PC-3 (cell line): ENCODE data around the gene CLEC1A. TPM values are rescaled to one million over a fixed set of nuclear protein-coding genes. Genes with fewer than 3 reads are reported as not detected.

Source experiments
- ATAC-seq: fragments of 200-7000 bp; cut with Tn5 transposase; 2 replicates; pipeline ENCODE4 v1.9.1; 2020; ENCODE audit warnings: mild to moderate bottlenecking, moderate library complexity
- BruUV-seq: library from RNA; stranded (reverse); fragments of 400-500 nt; replicated peaks from 2 replicates; lab custom pipeline; 2021; lab: Mats Ljungman, UMichigan
- CTCF ChIA-PET: fragments of 300-600 bp; sonication (Branson Sonifier 250); formaldehyde crosslinking; loops from one replicate; lab custom pipeline; 2022; ENCODE audit warnings: antibody characterized with exemption; lab: Charles Lee
- POLR2A ChIA-PET: fragments of 300-600 bp; sonication (Branson Sonifier 250); formaldehyde crosslinking; loops from one replicate; lab custom pipeline; 2022; ENCODE audit warnings: antibody characterized with exemption; ENCODE audit not compliant: unreplicated experiment; lab: Charles Lee
- DNase-seq: peaks from one replicate; pipeline ENCODE4 v3.0.0-alpha.2; 2015
- H2AFZ ChIP-seq: fragments of 300-600 bp; sonication (generic); 2 replicates; pipeline ENCODE4 v1.6.0; 2016; ENCODE audit warnings: antibody characterized with exemption, low read length
- H3F3A ChIP-seq: fragments of 300-600 bp; sonication (generic); one replicate; pipeline ENCODE4 v1.6.0; 2017; ENCODE audit warnings: antibody characterized with exemption, low read length, control low read depth, mild to moderate bottlenecking; ENCODE audit not compliant: unreplicated experiment
- H3K27ac ChIP-seq: fragments of 300-600 bp; sonication (generic); 2 replicates; pipeline ENCODE4 v1.5.1; 2016; ENCODE audit warnings: mild to moderate bottlenecking, low read length
- H3K27me3 ChIP-seq: fragments of 300-600 bp; sonication (generic); 2 replicates; pipeline ENCODE4 v1.6.1; 2016; ENCODE audit warnings: low read length, mixed read lengths
- H3K36me3 ChIP-seq: fragments of 300-600 bp; sonication (generic); 2 replicates; pipeline ENCODE4 v1.6.1; 2016; ENCODE audit warnings: low read depth, mixed run types, low read length, mixed read lengths
- H3K4me1 ChIP-seq: fragments of 300-600 bp; sonication (generic); 2 replicates; pipeline ENCODE4 v1.5.1; 2016; ENCODE audit warnings: low read length; ENCODE audit not compliant: insufficient read depth
- H3K4me2 ChIP-seq: fragments of 300-600 bp; sonication (generic); 2 replicates; pipeline ENCODE4 v1.6.0; 2016; ENCODE audit warnings: low read length
- H3K4me3 ChIP-seq: fragments of 300-600 bp; sonication (generic); 2 replicates; pipeline ENCODE4 v1.5.1; 2016; ENCODE audit warnings: mild to moderate bottlenecking, low read length, mixed read lengths
- H3K79me2 ChIP-seq: fragments of 300-600 bp; sonication (generic); 2 replicates; pipeline ENCODE4 v1.6.1; 2017; ENCODE audit warnings: low read length, mixed read lengths
- H3K9ac ChIP-seq: fragments of 300-600 bp; sonication (generic); 2 replicates; pipeline ENCODE4 v1.6.0; 2016; ENCODE audit warnings: mild to moderate bottlenecking, low read length
- H3K9me2 ChIP-seq: fragments of 300-600 bp; sonication (generic); replicated peaks from 2 replicates; pipeline ENCODE4 v1.6.1; 2016; ENCODE audit warnings: mixed run types, low read length, mixed read lengths
- H3K9me3 ChIP-seq: fragments of 300-600 bp; sonication (generic); 2 replicates; pipeline ENCODE4 v1.6.1; 2016; ENCODE audit warnings: low read length, mixed read lengths
- H4K20me1 ChIP-seq: fragments of 300-600 bp; sonication (generic); 2 replicates; pipeline ENCODE4 v1.6.1; 2016; ENCODE audit warnings: low read length, mixed read lengths
- EZH2 ChIP-seq: fragments of 300-600 bp; sonication (generic); IDR thresholded peaks from one replicate; pipeline ENCODE4 v1.6.1; 2017; ENCODE audit warnings: antibody characterized with exemption, mild to moderate bottlenecking, low read length; ENCODE audit not compliant: unreplicated experiment
- EZH2phosphoT487 ChIP-seq: fragments of 300-600 bp; sonication (generic); IDR thresholded peaks from 2 replicates; pipeline ENCODE4 v1.6.1; 2018; ENCODE audit warnings: mild to moderate bottlenecking, antibody characterized with exemption, low read length, borderline replicate concordance
- intact Hi-C: fragments of 100-400 bp; cut with micrococcal nuclease; formaldehyde crosslinking; loops from 2 replicates; pipeline ENCODE4 v1.9.0; 2023
- total RNA-seq: library from RNA; depleted of rRNA; stranded (reverse); fragments of >200 nt; gene quantifications from 2 replicates; pipeline ENCODE4 v1.2.3, GENCODE V29; 2014
- TF ChIP-seq, protein P1 (sequence below): fragments of 300-600 bp; sonication (generic); conservative IDR thresholded peaks from 2 replicates; pipeline ENCODE4 v1.5.1; 2017; ENCODE audit warnings: antibody characterized with exemption, low read depth, mild to moderate bottlenecking, low read length

Gene CLEC1A
- total RNA-seq, 1 experiment from 2014 or later = not detected

DNA sequence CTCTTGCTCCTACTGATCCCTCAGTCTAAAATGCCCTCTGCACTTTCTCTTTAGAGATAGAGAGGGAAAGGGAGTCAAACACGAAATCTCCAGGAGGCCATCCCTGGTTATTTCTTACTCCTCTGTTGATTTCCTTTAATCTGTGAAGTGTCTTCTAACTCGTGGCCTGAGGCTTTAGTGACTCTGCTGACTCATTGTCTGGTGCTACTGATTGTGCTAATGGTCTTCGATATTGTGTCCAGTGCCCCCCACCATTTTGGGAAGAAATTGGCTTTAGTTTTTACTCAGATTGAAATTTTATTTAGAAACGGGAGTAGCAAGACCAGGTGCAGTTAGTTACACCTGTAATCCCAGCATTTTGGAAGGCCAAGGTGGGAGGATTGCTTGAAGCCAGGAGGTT, 67.5 kb downstream of the CLEC1A start:
- DNase-seq (no peak), ATAC-seq (peak; percentile 24)
- Histone ChIP-seq H3K36me3 (no peaks in the 10 kb centered on the region), H3K4me2 (peak overlapping the region; percentile 66), H3K9me3 (no peaks in the 10 kb centered on the region), H2AFZ (peak overlapping the region; percentile 59), H3F3A (no peaks in the 10 kb centered on the region), H3K79me2 (no peaks in the 10 kb centered on the region), H3K27ac (peak overlapping the region; percentile 85), H3K27me3 (no peaks in the 10 kb centered on the region), H3K9ac (peak overlapping the region; percentile 33; the same call in 1 of the 2 replicates), H4K20me1 (no peaks in the 10 kb centered on the region), H3K4me3 (no peak overlapping the region; the same call in 1 of the 2 replicates), H3K4me1 (peaks cover 24% of the 10 kb centered on the region), H3K9me2 (no peaks in the 10 kb centered on the region)
- POLR2A ChIA-PET = interaction anchor here (0.6 kb wide), 1 partner anchor 13 kb away, joined by 4 read pairs; no protein-coding TSS in a partner anchor
- TF ChIP-seq, protein P1, sequence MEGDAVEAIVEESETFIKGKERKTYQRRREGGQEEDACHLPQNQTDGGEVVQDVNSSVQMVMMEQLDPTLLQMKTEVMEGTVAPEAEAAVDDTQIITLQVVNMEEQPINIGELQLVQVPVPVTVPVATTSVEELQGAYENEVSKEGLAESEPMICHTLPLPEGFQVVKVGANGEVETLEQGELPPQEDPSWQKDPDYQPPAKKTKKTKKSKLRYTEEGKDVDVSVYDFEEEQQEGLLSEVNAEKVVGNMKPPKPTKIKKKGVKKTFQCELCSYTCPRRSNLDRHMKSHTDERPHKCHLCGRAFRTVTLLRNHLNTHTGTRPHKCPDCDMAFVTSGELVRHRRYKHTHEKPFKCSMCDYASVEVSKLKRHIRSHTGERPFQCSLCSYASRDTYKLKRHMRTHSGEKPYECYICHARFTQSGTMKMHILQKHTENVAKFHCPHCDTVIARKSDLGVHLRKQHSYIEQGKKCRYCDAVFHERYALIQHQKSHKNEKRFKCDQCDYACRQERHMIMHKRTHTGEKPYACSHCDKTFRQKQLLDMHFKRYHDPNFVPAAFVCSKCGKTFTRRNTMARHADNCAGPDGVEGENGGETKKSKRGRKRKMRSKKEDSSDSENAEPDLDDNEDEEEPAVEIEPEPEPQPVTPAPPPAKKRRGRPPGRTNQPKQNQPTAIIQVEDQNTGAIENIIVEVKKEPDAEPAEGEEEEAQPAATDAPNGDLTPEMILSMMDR = no peak
- TF ChIP-seq EZH2phosphoT487 (no peak), EZH2 (no peak)
- TSS peak; percentile 80 for BruUV-seq
- CTCF ChIA-PET = interaction anchor here (0.6 to 1.0 kb wide), 2 partner anchors 21 to 215 kb away, joined by 3 to 4 read pairs; no protein-coding TSS in a partner anchor
- intact Hi-C loops = loop anchor here (2.0 to 5.0 kb wide), 2 partner anchors 15 to 161 kb away; no protein-coding TSS in a partner anchor

DNA sequence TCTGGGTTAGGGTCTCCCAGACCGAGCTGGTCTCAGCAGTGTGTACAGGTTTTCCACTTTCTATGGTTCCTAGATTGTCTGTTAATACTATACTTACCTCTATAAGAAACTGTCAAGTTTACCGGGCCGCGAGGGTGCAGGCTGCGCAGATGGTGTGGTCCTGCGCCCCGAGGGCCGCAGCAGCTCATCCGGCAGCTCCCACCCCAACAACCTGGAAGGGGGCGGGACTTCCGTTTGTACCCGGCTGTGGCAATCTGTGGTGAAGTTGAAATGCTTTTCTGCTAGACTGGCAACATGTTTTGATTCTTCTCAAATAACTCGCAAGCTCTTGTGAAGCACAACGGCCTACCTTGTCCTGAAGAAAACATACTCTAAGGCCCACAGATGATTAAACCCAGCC, 68.3 kb downstream of the CLEC1A start, which contains the start of gene CLEC9A:
Gene CLEC9A, plus strand, starts transcription at position 237 of the 400 bp plus-strand sequence. CDS start 22,006 bp downstream, outside the sequence.
- ChIA-PET POLR2A (no interaction called here), CTCF (no interaction called here)
- H3K4me2 ChIP-seq = peak within 1 kb of the TSS; percentile 66
- no peaks in the 10 kb centered on the region for H3K36me3 ChIP-seq
- peak within 1 kb of the TSS; percentile 33; the same call in 1 of the 2 replicates for H3K9ac ChIP-seq
- no peak for ATAC-seq
- no TSS peak for BruUV-seq
- no peaks in the 10 kb centered on the region for H3K27me3 ChIP-seq
- H2AFZ ChIP-seq = peak within 1 kb of the TSS; percentile 59
- no peaks in the 10 kb centered on the region for H3K79me2 ChIP-seq
- no peak within 1 kb of the TSS; the same call in 1 of the 2 replicates for H3K4me3 ChIP-seq
- peak within 1 kb of the TSS; percentile 85 for H3K27ac ChIP-seq
- no peaks in the 10 kb centered on the region for H3K9me2 ChIP-seq
- no peaks in the 10 kb centered on the region for H3F3A ChIP-seq
- no peaks in the 10 kb centered on the region for H4K20me1 ChIP-seq
- no peaks in the 10 kb centered on the region for H3K9me3 ChIP-seq
- TF ChIP-seq, protein P1 = no peak
- no peak for TF ChIP-seq EZH2phosphoT487
- TF ChIP-seq EZH2 = no peak
- intact Hi-C loops = loop anchor here (2.0 to 5.0 kb wide), 2 partner anchors 14 to 162 kb away; no protein-coding TSS in a partner anchor
- no peak for DNase-seq
- H3K4me1 ChIP-seq = peaks cover 24% of the 10 kb centered on the region

DNA sequence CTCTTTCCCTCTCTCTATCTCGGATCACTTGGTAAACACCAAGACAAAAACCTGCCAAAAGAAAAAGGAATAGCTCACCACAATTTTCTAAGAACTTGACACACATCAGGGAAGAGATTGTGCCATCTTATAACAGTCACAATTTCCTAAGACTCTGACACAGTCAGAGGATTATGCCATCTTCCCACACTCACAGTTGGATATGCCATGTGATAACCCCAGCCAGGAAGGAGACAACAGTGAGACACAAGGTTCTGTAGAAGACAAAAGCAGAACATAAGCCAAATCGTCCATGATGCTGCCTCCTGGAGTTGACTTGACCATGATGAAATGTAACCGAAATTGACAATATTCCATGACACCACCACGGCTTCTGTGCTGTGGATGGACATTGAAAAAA, 71.1 kb downstream of the CLEC1A start:
- H3K27ac ChIP-seq = peak overlapping the region; percentile 59
- no peaks in the 10 kb centered on the region for H3K79me2 ChIP-seq
- DNase-seq = peak; percentile 39
- BruUV-seq = TSS peak; percentile 90
- H3F3A ChIP-seq = no peaks in the 10 kb centered on the region
- H3K4me2 ChIP-seq = peak overlapping the region; percentile 57; the same call in 1 of the 2 replicates
- H3K4me1 ChIP-seq = peaks cover 24% of the 10 kb centered on the region
- ChIA-PET POLR2A (interaction anchor here (0.7 kb wide), 1 partner anchor 209 kb away, joined by 6 read pairs; no protein-coding TSS in a partner anchor), CTCF (interaction anchor here (1.4 kb wide), 1 partner anchor 18 kb away, joined by 5 read pairs; no protein-coding TSS in a partner anchor)
- intact Hi-C loops = no loop called here
- H4K20me1 ChIP-seq = no peaks in the 10 kb centered on the region
- no peaks in the 10 kb centered on the region for H3K36me3 ChIP-seq
- no peaks in the 10 kb centered on the region for H3K9me3 ChIP-seq
- H3K4me3 ChIP-seq = peak overlapping the region; percentile 30; the same call in 1 of the 2 replicates
- H2AFZ ChIP-seq = peak overlapping the region; percentile 81
- TF ChIP-seq EZH2 = no peak
- no peak for TF ChIP-seq EZH2phosphoT487
- TF ChIP-seq, protein P1 = no peak
- ATAC-seq = peak; percentile 13
- H3K9ac ChIP-seq = no peak overlapping the region
- no peaks in the 10 kb centered on the region for H3K27me3 ChIP-seq
- no peaks in the 10 kb centered on the region for H3K9me2 ChIP-seq
